Left ventricle myocardium superior (tissue), 1 donor: ENCODE measurements around the gene AMHR2. TPM values are rescaled to one million over a fixed set of nuclear protein-coding genes. Genes with fewer than 3 reads are reported as not detected.
"Not testable (repeated sequence)": the region's sequence is repeated elsewhere in the genome, so short reads cannot be mapped to it uniquely, and the experiment has no call there.

ENCODE experiments used
- ATAC-seq: fragments of 200-7000 bp; cut with Tn5 transposase; one replicate; pipeline ENCODE4 v1.9.1; 2020; ENCODE audit warnings: mild to moderate bottlenecking, moderate library complexity
- DNase-seq: peaks from one replicate; pipeline ENCODE4 v3.0.0-alpha.2; 2020
- intact Hi-C: fragments of 100-400 bp; cut with micrococcal nuclease; formaldehyde crosslinking; loops from one replicate; pipeline ENCODE4 v1.11.0; 2022
- total RNA-seq: library from RNA; stranded (reverse); fragmentation: NEBNext Ultra II Directional; extraction: Animal tissue kit (Norgen Biotek cat#: 25700); gene quantifications from one replicate; pipeline ENCODE4 v1.2.1, GENCODE V29; 2021
- donor health status: DM: no; HTN: yes; CAD: no; lungs with severe emphysema.

Gene AMHR2
- total RNA-seq, 1 donor from 2014 or later: not detected

GRCh38 chr12:53444593-53445325, 21.1 kb downstream of the AMHR2 start:
- DNase-seq, intact Hi-C loops, ATAC-seq: not testable (repeated sequence)

GRCh38 chr12:53450936-53451335, 27.3 kb downstream of the AMHR2 start:
- intact Hi-C loops: no loop called here
- no peak for ATAC-seq
- no peak for DNase-seq

GRCh38 chr12:53451661-53452158, 28.1 kb downstream of the AMHR2 start, which contains the start of gene PCBP2:
Gene PCBP2, plus strand, starts transcription at chr12:53452102. Its CDS starts 2,699 bp downstream, at chr12:53454801.
- intact Hi-C loops: no loop called here
- ATAC-seq: peak; percentile 96
- peak; percentile 98 for DNase-seq

DNA sequence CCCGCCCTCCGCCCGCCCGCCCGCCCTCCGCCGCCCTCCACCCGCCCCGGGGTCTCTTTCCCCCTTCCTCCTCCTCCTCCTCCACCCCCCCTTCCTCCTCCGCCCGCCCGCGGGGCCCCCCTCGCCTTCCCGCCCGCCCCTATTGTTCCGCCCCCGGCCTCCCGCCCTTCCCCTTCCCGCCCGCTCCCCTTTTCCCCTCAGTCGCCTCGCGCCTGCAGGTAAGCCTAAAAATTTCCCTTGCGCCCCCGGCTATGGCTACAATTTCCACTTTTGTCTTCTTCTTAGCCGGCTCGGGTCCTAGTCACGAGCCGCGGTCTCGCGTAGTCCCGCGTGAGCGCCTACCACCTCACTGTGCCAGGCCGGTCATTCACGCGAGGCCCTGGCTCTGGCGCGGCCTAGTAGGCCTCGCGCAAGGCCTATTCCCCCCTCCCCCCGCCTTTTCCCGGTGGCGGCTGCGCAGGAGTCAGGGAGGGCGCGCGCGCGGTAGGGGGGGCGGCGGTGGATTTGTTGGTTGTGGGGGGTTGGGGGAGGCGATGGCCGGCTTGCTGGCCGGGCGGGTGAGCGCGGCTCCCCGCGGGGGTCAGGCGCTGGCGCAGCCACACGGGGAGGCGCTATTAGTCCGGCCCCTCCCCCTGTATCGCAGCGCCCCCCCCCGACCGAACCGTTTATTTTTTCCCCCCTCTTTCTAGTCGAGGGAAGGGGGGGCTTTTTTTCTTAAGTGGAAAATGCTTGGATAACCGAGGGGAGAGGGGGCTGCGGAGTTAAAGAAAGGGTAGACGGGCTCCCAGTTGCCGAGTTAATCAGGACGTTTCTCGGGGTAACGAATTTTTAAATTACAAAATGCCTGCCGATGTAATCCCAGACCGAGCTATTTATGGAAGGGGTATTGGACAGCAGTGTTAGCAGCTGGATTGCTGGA, 28.8 kb downstream of the AMHR2 start:
- ATAC-seq (peak; percentile 83), DNase-seq (peak; percentile 93)
- intact Hi-C loops: no loop called here

- DNase-seq: no peak
- no peak for ATAC-seq
- intact Hi-C loops: no loop called here
These were observed 30.4 kb downstream of the AMHR2 start for GRCh38 chr12:53453953-53454640.

GRCh38 chr12:53454707-53455106, 31.1 kb downstream of the AMHR2 start:
- ATAC-seq (no peak), DNase-seq (no peak)
- intact Hi-C loops: no loop called here

DNA sequence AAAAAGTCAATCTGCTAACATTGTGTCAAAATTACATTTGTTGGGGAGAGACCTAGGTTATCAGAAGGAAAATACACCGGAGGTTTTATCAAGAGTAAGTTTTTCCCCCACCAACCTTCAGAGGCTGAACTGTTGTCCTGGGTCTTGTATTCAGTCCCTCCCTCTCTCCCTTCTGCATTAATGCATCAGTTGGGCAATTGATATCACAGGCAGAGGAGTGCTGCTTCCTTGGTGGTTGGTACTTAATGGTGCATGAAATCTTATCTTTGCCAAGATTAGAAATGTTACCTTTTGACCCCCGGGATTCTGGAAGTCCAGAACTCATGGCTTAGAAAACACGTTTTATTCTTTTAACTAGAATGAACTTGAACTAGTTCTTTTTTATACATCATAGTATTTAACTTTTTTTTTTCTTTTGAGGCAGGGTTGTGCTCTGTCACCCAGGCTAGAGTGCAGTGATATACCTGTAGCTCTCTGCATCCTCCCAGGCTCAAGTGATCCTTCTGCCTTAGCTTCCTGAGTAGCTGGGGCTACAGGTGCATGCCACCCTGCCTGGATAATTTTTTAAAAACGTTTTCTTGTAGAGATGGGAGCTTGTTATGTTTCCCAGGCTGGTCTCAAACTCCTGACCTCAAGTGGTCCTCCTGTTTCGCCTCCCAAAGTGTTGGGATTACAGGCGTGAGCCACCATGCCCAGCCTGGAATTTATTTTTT, 33.2 kb downstream of the AMHR2 start:
- intact Hi-C loops: no loop called here
- DNase-seq (no peak), ATAC-seq (no peak)

DNA sequence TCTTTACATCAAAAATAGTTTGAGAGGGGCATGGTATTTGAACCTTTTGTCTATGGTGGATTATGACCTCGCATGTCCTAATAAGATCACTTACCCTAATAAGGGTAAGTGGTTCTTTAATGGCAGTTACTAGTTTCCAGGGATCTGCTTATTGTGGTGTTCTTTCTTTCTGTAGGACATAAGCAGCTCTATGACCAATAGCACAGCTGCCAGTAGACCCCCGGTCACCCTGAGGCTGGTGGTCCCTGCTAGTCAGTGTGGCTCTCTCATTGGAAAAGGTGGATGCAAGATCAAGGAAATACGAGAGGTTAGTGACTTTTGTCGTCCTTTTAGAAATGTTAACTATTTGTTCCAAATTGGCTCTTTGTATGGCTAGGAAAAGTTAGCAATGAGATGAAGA, 35.4 kb downstream of the AMHR2 start:
- no peak for ATAC-seq
- DNase-seq: no peak
- intact Hi-C loops: no loop called here

DNA sequence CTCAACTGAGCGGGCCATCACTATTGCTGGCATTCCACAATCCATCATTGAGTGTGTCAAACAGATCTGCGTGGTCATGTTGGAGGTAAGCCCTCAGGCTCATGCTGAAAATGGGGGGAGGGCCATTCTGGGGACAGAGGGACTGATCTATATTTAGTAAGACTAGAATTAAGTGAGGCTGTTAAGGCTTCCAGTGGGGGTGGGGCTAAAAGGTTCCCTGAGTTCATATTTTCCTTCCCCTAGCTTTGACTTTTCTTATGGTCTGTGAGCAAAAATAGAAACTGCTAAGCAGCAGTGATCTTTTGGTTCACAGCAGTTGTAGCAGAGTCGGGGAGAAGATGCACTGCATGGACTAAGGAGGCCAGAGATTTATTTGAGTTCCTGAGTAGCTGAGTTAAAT, 37.4 kb downstream of the AMHR2 start:
- DNase-seq: peak; percentile 51
- intact Hi-C loops: no loop called here
- peak; percentile 88 for ATAC-seq

GRCh38 chr12:53461591-53461990, 37.9 kb downstream of the AMHR2 start:
- intact Hi-C loops: no loop called here
- ATAC-seq (peak; percentile 5), DNase-seq (no peak)

DNA sequence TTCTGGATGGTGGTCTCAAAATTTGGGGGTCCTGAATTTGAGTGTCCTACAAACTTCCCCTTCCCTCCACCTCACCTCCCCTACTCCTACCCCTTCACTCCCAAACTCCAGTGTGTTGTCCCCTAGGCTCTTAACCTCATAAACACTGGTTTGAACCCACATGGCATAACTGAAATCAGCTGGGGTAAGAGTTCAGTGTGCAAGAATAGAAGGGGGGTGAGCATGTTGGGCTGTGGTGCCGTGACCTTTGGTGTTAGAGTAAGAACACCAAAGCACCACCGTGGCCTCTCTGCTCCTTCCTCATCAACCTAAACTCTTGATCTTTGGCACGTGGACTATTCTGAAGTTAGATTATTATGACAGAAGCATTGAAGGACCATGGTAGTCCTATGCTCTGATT, 39.3 kb downstream of the AMHR2 start:
- ATAC-seq (no peak), DNase-seq (no peak)
- intact Hi-C loops: no loop called here

GRCh38 chr12:53463802-53464560, 40.3 kb downstream of the AMHR2 start:
- DNase-seq (no peak), ATAC-seq (no peak)
- intact Hi-C loops: no loop called here

DNA sequence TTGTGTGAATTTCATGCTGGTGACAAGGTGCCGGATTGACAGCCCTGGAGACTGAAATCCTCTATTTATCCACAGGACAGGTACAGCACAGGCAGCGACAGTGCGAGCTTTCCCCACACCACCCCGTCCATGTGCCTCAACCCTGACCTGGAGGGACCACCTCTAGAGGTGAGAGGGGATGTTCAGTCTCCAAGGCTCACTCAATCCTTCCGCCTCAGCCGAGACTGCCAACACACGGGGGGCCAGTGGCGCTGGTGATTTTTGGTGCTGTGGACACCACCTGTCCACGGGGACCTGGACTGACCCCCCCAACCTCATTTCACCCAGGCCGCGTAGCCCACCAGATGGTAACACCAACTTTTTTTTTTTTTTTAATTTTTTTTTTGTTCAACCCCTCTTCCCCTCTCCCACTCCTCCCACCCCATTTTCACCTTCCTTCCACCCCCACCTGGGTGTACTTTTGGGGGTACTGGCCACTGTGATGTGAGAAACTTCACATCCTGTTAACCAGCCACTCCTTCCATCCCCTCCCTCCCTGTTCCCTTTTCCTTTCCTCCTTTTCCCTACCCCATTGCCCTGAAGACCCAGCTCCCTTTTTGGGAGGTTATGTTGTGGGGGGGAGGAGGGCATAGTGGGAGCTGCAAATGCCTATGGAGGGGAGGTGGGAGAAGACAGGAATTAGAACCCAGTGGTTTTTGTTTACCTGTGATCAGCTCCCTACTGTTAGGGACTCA, 41.2 kb downstream of the AMHR2 start:
- ATAC-seq (no peak), DNase-seq (no peak)

DNA sequence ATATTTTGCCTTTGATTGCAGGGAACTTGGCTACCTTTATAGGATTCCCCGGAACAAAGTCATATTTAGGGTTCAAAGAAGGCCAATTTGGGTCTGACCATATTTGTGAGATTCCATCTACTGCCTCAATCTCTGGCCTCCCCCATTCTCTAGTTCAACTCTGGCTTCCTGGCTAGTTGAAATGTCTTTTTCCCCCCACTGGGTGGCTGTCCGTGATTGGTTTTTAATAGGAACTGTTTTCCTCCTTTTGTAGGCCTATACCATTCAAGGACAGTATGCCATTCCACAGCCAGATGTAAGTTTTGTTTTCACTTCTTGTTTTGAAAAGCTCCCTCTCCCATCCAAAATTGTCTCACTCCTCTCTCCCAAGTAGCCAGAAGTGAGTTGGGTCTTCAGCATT, 42.0 kb downstream of the AMHR2 start:
- DNase-seq (no peak), ATAC-seq (no peak)
- intact Hi-C loops: no loop called here

More for the DNA sequence above, 41.2 kb downstream of the AMHR2 start:
- intact Hi-C loops: no loop called here

GRCh38 chr12:53466640-53467039, 43.0 kb downstream of the AMHR2 start:
- ATAC-seq (no peak), DNase-seq (no peak)
- intact Hi-C loops: no loop called here

GRCh38 chr12:53467082-53467481, 43.4 kb downstream of the AMHR2 start:
- DNase-seq (no peak), ATAC-seq (no peak)
- intact Hi-C loops: no loop called here

GRCh38 chr12:53467880-53468279, 44.2 kb downstream of the AMHR2 start:
- DNase-seq (no peak), ATAC-seq (no peak)
- intact Hi-C loops: no loop called here

DNA sequence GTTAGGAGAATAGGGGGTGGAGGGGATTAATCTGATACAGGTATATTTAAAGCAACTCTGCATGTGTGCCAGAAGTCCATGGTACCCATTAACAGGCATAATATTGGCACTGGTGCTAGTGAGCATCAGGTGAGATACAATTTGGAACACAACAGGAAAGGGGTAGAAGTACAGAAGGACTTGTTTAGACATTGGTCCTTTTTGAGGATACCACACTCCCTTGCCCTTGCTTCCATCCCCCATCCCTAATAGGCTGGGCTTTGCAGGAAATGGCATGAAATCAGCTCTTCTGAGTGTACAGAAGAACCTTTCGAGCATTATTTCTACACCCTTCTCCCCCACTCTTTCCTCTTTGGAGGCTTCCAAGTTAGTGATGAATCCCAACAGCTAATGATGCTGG, 44.6 kb downstream of the AMHR2 start:
- ATAC-seq: peak; percentile 16
- intact Hi-C loops: no loop called here
- no peak for DNase-seq
